Activated CD4-positive, CD25-positive, alpha-beta regulatory T cell treated with anti-CD3 and anti-CD28 coated beads, Interleukin-2, amount 50 U/mL, for 24 hours (primary cell): Measurements from ENCODE around the gene DDX50.
"Not testable (repeated sequence)": the region's sequence is repeated elsewhere in the genome, so short reads cannot be mapped to it uniquely, and the experiment has no call there.

ENCODE experiments used
- ATAC-seq, 2 donors: fragments of 150-1000 bp; cut with Tn5 transposase; one replicate each; pipeline ENCODE4 v1.10.0; 2021; ENCODE audit warnings: mild to moderate bottlenecking in 1 of 2, moderate library complexity in 1 of 2

DDX50 gene

DNA sequence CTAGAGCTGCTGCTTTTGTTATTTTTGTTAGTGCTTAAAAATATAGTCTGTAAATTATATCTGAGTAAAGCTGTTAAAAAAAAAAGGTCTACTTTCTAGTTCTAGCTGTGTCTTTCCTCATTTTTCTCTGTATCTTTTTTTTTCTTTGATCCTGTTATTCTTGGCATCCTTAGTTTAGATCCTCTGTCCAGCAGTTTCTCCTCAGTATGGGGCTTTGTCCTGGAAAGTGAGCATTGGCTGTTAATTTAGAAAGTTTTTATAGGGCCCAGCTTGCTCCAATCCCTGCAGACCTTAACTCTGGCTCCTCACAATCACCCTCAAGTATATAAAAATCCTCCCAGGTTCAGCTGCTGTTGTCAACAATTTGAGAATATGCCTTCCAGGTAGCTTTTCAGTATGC is 23.5 kb downstream of the DDX50 start:
- ATAC-seq = no peak

GRCh38 chr10:68925489-68925888 is 24.4 kb downstream of the DDX50 start:
- no peak for ATAC-seq

DNA sequence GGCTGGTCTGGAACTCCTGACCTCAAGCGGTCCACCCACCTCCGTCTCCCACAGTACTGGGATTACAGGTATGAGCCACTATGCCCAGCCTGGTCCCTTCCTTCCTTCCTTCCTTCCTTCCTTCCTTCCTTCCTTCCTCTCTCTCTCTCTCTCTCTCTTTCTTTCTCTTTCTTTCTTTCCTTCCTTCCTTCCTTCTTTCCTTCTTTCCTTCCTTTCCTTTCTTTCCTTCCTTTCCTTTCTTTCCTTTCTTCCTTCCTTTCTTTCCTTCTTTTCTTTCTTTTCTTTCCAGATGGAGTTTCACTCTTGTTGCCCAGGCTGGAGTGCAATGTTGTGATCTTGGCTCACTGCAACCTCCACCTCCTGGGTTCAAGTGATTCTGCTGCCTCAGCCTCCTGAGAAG is 28.0 kb downstream of the DDX50 start:
- ATAC-seq = not testable (repeated sequence)

DNA sequence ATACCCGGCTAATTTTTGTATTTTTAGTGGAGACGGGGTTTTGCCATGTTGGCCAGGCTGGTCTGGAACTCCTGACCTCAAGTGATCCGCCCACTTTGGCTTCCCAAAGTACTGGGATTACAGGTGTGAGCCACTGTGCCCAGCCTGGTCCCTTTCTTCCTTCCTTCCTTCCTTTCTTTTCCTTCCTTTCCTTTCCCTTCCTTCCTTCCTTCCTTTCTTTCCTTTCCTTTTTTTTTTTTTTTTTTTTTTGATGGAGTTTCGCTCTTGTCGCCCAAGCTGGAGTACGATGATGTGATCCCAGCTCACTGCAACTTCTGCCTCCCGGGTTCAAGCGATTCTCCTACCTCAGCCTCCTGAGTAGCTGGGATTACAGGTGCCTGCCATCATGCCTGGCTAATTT is 28.8 kb downstream of the DDX50 start:
- not testable (repeated sequence) for ATAC-seq

GRCh38 chr10:68932860-68933259 is 31.7 kb downstream of the DDX50 start:
- ATAC-seq = not testable (repeated sequence)

DNA sequence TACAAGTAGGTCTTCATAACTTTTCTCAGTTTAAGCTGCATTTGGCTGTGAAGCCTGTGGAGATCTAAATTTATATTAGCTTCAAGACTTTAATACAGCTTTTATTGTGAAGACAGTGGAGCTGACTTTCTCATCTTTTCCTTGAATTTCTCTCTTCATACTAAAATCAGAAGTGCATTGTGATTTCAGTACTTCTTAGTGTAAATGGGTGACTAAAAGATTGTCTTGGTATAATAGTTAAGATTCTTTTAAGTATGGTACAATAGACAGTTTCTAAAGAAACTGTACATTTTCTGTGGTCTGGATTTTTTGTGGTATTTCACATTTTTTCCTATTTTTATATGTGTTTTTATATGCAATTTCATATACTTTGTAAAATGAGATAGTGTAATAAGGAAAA is 33.9 kb downstream of the DDX50 start:
- peak in 1 of 2 donors; percentile 55 for ATAC-seq

DNA sequence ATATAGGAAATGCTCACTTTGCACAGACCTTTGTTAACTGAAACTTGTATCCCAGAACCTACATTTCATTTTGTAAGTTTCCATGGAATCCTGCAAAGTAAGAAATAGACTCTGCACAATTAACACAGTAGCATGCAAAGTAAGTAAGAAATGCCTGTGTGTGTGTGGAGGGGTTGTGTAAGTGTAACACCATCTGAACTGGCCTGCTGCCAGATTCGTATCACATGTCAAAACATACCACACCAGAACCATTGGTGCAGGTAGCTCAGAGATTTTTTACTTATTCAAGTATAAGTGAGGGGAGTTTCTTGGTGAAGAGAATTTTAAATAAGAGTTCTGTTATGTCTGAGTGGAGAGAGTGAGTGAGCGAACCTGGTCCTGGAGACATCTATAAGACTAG is 37.0 kb downstream of the DDX50 start:
- no peak for ATAC-seq

DNA sequence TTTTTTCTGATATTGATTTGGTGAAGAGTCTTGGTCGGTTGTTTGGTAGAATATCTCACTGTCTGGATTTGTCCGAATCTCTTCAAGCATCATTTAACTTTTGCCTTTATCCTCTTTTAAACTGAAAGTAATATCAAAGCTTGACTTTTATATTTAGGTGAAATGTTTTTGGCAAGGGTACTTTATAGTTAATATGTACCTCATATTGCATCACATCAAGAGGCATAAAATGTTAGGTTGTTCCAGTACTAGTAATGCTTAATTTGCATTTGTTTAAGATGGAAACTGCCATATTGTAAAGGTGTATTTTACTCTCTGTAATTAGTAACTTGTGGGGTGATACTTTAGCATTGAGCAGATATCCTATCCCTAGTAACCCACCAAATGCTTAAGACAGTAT is 37.8 kb downstream of the DDX50 start:
- no peak for ATAC-seq

- ATAC-seq = not testable (repeated sequence)
Measured at GRCh38 chr10:68940917-68941316, 39.8 kb downstream of the DDX50 start.

GRCh38 chr10:68950598-68950997 is 49.5 kb downstream of the DDX50 start:
- ATAC-seq = no peak

- no peak for ATAC-seq
Measured at GRCh38 chr10:68954904-68955303, 53.8 kb downstream of the DDX50 start.

- peak; percentile 9 to 15 for ATAC-seq
Measured at GRCh38 chr10:68955355-68955831, 54.3 kb downstream of the DDX50 start.

DNA sequence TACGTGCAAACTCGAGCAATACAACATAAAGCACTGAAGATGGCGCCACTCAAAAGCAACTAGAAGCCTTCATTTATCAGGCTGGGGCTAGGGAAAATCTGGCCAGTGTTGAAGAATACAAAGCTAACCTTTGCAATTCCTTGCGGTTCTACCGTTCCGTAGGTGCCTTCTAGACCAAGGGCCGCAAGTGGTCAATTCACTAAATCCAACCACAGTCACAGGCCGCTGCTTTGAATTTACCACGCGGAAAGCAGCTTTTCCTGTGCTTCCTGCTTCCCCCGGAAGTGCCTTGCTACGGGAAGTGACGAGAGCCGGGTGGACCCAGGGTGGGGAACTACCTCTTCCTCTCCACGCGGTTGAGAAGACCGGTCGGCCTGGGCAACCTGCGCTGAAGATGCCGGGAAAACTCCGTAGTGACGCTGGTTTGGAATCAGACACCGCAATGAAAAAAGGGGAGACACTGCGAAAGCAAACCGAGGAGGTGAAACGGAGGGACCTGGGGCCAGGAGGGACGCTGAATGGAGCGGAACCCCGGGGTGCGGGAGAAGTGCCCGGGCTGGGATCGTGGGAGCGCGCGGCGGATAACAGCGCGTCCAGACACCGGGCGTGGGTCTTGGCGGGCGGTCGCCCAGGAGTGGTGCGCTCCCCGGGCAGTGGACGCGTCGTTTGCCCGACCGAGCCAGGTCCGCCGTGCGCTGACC is 54.9 kb downstream of the DDX50 start, which contains the start of gene DDX21:
TSS of gene DDX21 (plus strand) at position 339 of the 701 bp plus-strand sequence. CDS start at position 395, 56 bp downstream.
- ATAC-seq = peak; percentile 88

DNA sequence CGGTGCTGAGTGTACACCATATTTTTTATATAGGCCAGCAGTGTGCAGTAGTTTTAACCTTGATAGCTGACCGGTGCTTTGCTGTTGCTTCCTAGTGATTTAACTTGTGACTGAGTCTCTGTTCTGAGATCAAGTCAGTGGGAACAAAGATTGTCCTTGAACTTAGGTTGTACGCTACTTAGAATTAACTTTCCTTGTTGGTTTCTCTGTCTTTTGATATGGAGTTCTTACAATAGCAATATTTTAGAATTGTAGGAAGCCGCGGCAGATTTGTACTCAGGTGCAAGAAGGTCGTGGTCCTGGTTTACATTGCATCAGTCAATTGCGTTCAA is 56.1 kb downstream of the DDX50 start:
- ATAC-seq = no peak

DNA sequence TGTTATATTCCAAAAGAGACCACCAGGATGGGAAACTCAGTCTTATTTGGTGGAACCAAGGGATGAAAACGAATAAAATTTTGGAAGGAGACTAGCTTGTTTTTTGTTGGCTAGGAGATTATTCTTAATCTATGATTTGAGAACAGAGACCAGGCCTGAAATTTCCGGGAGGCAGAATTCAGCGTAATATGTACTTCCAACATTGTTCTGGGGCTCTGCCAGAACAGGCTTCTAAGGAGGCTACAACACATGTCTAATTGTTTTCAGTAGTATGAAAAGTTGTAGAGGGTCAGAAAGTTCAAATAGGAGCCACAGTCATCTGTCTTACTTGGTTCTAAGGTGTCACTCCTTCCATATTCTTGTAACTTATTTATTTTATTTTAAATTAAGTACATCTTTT is 56.5 kb downstream of the DDX50 start:
- ATAC-seq = no peak

DNA sequence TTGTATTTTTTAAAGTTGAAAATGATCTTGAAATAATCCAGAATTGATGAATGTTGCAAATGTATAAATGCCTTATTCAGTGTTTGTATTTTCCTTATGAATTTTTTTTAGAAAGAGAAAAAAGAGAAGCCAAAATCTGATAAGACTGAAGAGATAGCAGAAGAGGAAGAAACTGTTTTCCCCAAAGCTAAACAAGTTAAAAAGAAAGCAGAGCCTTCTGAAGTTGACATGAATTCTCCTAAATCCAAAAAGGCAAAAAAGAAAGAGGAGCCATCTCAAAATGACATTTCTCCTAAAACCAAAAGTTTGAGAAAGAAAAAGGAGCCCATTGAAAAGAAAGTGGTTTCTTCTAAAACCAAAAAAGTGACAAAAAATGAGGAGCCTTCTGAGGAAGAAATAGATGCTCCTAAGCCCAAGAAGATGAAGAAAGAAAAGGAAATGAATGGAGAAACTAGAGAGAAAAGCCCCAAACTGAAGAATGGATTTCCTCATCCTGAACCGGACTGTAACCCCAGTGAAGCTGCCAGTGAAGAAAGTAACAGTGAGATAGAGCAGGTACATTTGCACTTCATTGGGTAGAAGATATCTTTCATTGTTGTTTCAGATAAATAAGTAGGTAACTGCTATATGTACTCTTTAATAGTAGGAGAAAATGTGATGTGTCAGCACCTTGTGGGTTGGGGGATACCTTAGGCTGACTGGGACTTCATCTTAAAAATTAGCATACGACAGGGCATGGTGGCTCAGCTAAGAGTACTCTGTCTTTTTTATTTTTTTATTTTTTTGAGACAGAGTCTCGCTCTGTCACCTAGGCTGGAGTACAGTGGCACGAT is 58.8 kb downstream of the DDX50 start:
- no peak for ATAC-seq

DNA sequence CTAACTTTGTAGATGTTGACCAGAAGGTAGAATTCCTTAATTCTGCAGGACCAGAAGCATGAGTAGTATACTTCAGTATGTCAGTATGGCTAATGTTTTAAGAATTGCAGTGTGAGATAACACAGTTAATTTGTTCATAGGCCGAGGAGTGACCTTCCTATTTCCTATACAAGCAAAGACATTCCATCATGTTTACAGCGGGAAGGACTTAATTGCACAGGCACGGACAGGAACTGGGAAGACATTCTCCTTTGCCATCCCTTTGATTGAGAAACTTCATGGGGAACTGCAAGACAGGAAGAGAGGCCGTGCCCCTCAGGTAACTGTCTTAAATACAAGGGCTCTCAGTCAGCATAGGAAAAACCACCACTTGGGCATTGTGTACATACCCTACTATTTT is 62.0 kb downstream of the DDX50 start:
- no peak for ATAC-seq

- no peak for ATAC-seq
Measured at GRCh38 chr10:68973975-68974374, 72.9 kb downstream of the DDX50 start.

- not testable (repeated sequence) for ATAC-seq
Measured at GRCh38 chr10:68975936-68976473, 74.9 kb downstream of the DDX50 start.

DNA sequence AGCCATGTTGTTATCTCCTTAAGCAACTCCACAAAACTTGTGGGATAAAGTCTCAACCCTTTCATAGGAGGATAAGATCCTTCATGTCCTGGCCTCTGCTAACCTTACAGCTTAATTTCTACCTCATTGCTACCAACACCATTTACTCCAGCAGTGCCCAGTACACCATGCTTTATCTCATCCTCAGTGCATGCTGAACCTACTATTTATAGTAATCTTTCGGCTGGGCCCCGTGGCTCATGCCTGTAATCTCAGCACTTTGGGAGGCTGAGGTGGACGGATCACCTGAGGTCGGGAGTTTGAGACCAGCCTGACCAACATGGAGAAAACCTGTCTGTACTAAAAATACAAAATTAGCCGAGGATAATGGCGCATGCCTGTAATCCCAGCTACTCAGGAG is 78.6 kb downstream of the DDX50 start:
- ATAC-seq = not testable (repeated sequence)

GRCh38 chr10:68981074-68981473 is 80.0 kb downstream of the DDX50 start:
- ATAC-seq = peak in 1 of 2 donors; percentile 40

GRCh38 chr10:68982389-68982788 is 81.3 kb downstream of the DDX50 start:
- no peak for ATAC-seq

- no peak for ATAC-seq
Measured at GRCh38 chr10:68987611-68988010, 86.5 kb downstream of the DDX50 start.
